ENCODE data around the gene VCP.

The VCP gene

GRCh38 chr9:35102769-35103659, 30.6 kb upstream of the VCP start, which contains the start of gene STOML2:
Gene STOML2 (minus strand): TSS chr9:35103131. CDS start chr9:35103094, 37 bp downstream.
- TF ChIP-seq, protein P1, sequence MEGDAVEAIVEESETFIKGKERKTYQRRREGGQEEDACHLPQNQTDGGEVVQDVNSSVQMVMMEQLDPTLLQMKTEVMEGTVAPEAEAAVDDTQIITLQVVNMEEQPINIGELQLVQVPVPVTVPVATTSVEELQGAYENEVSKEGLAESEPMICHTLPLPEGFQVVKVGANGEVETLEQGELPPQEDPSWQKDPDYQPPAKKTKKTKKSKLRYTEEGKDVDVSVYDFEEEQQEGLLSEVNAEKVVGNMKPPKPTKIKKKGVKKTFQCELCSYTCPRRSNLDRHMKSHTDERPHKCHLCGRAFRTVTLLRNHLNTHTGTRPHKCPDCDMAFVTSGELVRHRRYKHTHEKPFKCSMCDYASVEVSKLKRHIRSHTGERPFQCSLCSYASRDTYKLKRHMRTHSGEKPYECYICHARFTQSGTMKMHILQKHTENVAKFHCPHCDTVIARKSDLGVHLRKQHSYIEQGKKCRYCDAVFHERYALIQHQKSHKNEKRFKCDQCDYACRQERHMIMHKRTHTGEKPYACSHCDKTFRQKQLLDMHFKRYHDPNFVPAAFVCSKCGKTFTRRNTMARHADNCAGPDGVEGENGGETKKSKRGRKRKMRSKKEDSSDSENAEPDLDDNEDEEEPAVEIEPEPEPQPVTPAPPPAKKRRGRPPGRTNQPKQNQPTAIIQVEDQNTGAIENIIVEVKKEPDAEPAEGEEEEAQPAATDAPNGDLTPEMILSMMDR (IDR thresholded peaks at IDR 0.05; ENCODE audit: control insufficient read depth, extremely low read depth, insufficient read depth) = no peak
- H3K4me3 ChIP-seq (ENCODE audit: low read depth, low read length) = peak within 1 kb of the TSS; percentile 93
- DNase-seq (ENCODE audit: low read depth) = peak; percentile 91

- no peak for DNase-seq (ENCODE audit: low read depth)
- TF ChIP-seq, protein P1 (IDR thresholded peaks at IDR 0.05; ENCODE audit: control insufficient read depth, extremely low read depth, insufficient read depth) = no peak
- H3K4me3 ChIP-seq (ENCODE audit: low read depth, low read length) = peak overlapping the region; percentile 93
Measured at GRCh38 chr9:35102465-35102768, 30.0 kb upstream of the VCP start.

DNA sequence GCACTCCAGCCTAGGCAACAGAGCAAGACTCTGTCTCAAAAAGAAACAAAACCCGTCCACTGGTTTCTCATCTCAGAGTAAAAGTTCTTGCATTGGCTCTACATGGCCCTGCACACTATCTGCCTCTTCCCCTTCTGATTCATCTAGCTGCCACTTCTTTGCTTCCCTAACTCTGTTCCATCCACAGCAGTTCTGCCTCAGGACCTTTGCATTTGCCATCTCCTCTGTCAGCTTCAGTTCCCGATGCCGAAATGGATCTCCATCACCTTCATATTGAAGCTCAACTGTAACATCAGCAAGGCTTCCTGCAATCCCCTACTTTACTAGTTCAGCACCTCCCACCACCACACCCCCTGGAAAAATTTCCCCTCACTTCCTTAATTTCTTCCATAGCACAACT, 25.1 kb upstream of the VCP start:
- DNase-seq (ENCODE audit: low read depth) = no peak
- TF ChIP-seq, protein P1 (IDR thresholded peaks at IDR 0.05; ENCODE audit: control insufficient read depth, extremely low read depth, insufficient read depth) = no peak
- no peak overlapping the region for H3K4me3 ChIP-seq (ENCODE audit: low read depth, low read length)

- TF ChIP-seq, protein P1 (IDR thresholded peaks at IDR 0.05; ENCODE audit: control insufficient read depth, extremely low read depth, insufficient read depth) = peak; percentile 95
- peak; percentile 68 for DNase-seq (ENCODE audit: low read depth)
- peak within 1 kb of the TSS; percentile 81 for H3K4me3 ChIP-seq (ENCODE audit: low read depth, low read length)
Measured at GRCh38 chr9:35096035-35096849, 23.8 kb upstream of the VCP start, which contains the start of gene PIGO. Gene PIGO (minus strand): TSS chr9:35096591. CDS start chr9:35095565, 1,026 bp downstream.

GRCh38 chr9:35091536-35091935, 19.1 kb upstream of the VCP start:
- DNase-seq (ENCODE audit: low read depth) = no peak
- TF ChIP-seq, protein P1 (IDR thresholded peaks at IDR 0.05; ENCODE audit: control insufficient read depth, extremely low read depth, insufficient read depth) = no peak
- H3K4me3 ChIP-seq (ENCODE audit: low read depth, low read length) = no peak overlapping the region

DNA sequence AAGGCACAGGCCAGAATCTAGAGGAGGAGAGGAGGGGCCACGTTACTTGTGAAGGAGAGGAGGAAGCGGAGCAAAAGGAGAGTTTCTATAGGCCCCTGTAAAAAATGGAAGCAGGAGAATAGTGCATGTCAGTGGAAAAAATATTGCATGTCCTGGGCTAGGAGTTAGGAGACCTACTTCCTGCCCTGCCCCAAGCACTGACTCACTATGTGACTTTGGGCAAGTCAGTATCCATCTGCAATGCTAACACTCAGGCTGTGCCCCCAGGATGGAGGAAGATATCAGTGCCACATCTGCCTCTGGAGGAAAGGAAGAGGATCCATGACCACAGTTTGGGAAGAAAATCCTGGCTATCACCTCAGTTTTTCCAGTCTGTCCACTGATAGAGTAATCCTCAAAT, 17.0 kb upstream of the VCP start:
- TF ChIP-seq, protein P1 (IDR thresholded peaks at IDR 0.05; ENCODE audit: control insufficient read depth, extremely low read depth, insufficient read depth) = no peak
- no peak for DNase-seq (ENCODE audit: low read depth)
- no peak overlapping the region for H3K4me3 ChIP-seq (ENCODE audit: low read depth, low read length)

Data from LNCaP clone FGC (cell line).